GDM1 (cell line): ENCODE measurements around the gene TOP1.
A peak's percentile ranks its signal among the peaks of the same experiment; 100 is the strongest.
"Not testable (repeated sequence)": the region's sequence is repeated elsewhere in the genome, so short reads cannot be mapped to it uniquely, and the experiment has no call there.

ENCODE experiments used
- DNase-seq: peaks from one replicate; lab custom pipeline; 2025; lab: John Stamatoyannopoulos, UW

The TOP1 gene

DNA sequence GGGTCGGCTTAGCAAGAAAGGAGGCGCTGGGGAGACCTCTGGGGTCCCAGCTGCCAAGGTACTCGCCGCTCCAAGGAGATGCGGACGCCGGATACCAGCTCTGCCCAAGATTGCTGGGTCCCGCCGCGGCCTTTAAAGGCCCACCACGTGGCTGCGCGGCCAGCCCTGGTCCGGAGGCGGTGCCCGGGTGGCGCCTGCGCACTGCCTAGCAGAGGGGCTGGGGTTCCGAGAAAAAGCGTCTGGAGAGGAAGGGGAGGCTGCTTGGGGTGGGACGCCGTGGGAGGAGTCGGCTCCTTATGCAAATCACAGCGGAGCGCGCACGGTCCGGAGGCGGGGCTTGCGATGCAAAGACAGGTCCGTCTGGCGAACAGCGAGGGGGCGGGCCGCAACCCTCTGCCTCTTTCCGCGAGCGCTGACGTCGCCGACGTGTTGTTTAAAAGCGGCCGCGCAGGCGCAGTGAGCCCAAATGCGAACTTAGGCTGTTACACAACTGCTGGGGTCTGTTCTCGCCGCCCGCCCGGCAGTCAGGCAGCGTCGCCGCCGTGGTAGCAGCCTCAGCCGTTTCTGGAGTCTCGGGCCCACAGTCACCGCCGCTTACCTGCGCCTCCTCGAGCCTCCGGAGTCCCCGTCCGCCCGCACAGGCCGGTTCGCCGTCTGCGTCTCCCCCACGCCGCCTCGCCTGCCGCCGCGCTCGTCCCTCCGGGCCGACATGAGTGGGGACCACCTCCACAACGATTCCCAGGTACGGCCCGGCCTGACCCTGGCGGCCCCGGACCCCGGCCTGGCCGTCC is at the start of gene TOP1:
Gene TOP1, plus strand, starts transcription at position 464 of the 791 bp plus-strand sequence. Its CDS starts 246 bp downstream, at position 710.
- peak; percentile 100 for DNase-seq

DNA sequence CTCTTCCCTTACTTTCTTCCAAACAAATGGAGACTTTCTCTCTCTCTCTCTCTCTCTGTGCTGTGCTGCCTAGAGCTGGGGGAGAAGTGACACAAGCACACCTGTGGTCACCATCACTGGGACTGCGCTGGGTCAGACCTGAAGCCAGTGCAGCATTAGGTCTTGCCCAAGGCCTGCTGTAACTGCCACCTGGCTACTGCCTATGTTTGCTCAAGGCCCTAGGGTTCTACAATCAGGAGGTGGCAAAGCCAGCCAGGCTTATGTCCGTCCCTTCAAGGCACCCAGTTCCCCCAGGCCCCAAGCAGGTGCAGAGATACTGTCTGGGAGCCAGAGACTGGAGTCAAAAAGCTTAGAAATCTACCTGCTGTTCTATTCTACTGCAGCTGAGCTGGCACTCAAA is 49.4 kb upstream of the TOP1 start:
- DNase-seq, result no peak

DNA sequence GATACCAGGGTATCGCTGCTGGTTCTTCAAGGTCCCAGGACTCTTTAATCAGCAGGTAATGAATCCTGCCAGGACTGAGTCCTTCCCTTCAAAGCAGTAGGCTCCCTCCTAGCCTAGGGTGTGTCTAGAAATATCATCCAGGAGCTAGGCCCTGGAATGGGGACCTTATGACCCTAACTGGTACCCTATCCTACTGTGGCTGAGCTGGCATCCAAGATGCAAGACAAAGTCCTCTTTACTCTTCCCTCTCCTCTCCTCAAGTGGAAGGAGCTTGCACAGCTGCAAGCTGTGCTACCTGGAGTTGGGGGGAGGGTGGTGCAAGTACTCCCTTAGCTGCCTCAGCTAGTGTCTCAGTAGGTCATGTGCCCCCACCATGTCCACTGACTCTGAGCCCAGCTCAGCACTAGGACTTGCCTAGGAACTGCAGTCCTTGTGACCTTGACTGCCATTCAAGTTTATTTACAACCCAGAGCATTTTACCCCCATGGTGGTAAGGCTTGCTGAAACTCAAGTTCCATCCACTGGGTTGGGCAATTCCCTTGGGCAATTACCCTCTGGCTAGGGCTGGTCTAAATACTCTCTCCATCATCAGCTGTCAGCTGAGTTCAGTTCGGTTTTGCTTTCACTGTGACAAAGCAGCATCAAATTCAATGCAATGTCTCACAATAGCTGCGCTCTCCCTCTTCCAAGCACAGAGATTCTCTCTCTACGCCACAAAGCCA is 48.4 kb upstream of the TOP1 start:
- no peak for DNase-seq

DNA sequence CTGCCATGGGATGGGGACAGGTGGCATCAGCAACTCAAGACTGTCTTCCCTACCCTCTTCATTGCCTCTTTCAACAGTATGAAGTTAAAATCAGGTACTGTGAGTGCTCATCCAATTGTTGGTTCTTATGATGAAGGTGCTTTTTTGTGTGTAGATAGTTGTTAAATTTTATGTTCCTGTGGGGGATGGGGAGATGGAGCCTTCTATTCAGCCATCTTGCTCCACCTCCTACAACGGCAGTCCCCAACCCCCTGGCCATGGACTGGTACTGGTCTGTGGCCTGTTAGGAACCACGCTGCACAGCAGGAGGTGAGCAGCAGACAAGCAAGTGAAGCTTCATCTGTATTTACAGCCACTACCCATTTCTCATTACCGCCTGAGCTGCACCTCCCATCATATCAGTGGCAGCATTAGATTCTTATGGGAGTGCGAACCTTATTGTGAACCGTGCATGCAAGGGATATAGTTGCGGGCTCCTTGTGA is 47.8 kb upstream of the TOP1 start:
- DNase-seq, result no peak

DNA sequence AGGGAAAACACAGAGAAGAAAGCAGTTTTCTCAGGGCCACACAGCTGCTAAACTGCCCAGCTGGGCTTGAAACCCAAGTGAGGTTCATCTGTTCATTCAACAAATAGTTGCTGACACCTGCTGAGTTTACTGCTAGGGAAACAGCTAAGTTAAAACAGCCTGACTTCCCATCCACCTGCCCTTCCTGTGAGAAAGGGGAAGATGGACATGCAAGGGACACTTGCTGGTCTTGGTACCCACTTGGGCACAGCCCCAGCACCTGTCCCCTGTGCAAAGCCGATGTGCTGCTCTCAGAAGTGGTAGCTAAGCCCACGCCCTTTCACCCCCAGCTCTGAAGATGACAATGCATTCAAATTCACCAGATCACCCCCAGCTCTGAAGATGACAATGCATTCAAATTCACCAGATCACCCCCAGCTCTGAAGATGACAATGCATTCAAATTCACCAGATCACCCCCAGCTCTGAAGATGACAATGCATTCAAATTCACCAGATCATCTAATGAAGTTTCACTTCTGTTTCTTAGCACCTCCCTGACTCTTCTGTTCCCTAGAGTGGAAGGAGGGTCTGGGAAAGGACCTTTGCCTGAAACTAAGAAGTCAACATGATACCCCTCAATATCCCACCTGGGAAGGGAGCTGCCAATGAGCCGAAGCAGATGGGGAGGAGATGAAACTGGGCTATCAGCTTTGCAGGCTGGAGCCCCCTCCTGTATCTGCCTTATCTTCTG is 46.0 kb upstream of the TOP1 start:
- no peak for DNase-seq

DNA sequence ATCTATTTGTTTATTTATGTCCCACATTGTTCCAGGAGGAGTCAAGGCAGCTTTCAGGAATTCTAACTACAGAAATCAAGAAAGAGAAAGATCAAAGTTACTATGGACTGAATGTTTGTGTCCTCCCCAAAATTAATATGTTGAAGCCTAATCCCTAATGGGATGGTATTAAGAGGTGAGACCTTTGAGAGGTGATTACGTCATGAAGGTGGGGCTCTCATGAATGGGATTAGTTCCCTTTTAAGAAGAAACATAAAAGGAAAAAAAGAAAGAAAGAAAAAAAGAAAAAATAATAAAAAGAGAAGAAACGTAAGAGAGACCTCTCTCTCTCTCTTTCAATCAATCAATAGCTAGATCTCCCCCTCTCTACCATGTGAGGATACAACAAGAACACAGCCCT is 44.7 kb upstream of the TOP1 start:
- DNase-seq, result no peak

DNA sequence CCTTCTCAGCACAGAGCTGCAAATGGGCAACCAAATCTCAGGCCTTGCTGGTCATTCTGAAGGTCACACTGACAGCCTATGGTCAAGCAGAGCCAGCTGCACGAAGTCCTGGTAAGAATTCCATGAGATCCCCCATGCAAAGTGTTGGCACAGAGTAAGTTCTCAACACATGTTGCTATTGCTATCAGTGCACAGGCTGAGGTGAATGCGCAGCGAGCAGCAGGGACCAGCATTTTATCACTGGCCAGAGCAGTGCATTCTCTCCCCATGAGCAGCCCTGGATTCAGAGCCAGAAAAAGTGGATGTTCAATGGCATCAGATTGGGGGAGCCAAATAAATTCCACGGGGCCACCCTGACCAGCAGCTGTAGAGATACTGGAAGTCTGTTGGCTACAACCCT is 44.1 kb upstream of the TOP1 start:
- no peak for DNase-seq

DNA sequence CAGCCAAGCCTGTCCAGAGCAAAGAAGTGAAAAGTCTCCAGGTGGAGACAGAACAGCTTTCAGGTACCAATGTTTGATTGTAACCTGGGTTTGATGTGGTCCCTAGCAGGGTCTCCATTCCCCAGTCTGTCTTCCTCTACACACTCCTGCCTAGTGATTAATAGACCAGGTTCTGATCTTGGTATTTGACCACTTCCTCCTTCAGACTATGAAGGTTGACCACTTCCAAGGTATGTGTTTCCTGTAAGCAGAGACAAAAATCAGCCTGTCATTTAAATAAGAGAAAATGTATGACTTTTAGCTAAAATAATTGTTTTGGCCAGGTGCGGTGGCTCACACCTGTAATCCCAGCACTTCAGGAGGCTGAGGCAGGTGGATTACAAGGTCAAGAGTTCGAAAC is 41.8 kb upstream of the TOP1 start:
- no peak for DNase-seq

DNA sequence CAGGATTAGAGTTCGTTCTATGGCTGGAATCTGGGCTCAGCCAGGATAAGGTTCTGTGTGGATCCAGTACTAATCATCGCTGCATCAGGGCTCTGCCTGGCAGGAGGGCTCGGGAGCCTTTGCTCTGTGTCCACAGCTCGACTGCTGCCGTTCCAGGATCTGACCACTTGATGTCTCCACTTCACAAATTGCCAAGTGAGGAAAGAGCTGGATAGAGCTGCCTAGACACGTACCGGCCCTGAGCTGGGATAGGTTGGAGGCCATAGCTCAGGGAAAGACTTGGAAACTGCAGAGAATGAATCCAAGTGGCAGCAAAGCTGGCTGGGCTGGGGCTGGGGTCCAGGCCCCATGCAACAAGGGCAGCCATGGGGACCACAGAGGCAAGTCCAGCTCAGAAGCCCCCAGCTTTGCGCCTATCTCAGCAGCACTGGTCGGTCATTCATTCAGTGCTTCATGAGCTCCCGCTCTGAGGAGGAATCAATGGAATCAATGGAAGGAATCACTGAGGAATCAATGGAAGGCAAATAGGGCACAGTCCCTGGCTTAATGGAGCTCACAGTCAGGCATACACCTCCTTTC is 38.0 kb upstream of the TOP1 start:
- DNase-seq, result peak; percentile 81

DNA sequence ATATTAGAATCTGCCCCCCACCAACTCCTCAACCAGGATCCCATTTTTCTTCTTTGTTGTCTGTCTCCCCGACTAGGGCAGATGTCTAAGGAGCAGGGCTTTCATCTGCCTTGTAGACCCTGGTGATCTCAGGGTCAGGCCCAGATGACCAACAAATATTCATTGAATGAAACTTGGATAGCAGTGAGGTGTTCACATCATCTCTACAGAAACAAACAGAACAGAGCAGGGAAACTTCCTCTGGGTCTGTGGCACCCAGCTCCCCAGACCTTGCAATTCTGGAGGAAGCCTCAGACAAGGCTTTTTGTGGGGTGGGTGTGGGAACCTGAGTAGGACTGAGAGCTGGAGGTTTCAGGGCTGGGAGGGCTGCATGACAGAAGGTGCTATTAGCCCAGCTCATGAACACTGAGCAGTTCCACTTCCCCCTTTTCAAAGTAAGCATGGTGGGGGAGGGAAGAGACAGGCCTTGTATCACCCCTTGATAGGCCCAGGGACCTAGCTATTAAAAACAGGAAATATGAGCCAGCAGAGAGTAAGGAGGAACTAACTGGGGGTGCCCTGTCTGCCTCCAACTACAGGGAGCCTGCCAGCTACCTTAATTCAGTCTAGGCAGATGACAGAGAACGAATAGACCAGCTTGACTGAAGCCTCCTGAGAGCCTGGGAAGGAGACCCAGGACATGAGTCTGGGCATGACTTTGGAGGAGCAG is 37.3 kb upstream of the TOP1 start:
- DNase-seq, result peak; percentile 94

DNA sequence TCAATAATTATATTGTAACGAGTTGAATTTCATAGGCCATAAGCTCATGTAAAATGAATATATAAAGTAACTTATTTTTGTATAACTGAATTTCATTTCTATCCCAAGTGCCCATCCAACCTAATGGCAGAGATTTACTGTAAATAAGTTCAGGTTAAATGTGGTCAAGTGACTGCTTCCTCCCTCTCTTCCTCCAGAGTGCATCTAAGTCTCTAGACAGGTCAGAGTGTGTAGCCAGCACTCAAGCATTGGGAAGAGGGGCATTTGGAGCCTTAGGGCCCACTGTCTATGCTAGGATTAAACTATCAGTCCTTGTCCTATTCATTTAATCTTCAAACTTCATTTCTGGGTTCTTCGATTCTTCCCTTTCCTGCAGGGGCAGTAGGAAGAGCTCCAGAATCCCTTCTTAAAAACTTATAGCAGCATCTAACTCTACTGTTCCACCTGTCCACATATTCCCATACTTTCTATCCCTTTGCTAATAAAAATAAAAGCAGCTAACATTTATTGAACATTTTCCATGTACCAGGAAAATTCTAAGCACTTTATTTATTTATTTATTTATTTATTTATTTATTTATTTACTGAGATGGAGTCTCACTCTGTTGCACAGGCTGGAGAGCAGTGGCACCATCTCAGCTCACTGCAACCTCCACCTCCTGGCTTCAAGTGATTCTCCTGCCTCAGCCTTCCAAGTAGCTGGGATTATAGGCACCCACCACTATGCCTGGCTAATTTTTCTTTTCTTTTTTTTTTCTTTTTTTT is 36.1 kb upstream of the TOP1 start:
- no peak for DNase-seq

DNA sequence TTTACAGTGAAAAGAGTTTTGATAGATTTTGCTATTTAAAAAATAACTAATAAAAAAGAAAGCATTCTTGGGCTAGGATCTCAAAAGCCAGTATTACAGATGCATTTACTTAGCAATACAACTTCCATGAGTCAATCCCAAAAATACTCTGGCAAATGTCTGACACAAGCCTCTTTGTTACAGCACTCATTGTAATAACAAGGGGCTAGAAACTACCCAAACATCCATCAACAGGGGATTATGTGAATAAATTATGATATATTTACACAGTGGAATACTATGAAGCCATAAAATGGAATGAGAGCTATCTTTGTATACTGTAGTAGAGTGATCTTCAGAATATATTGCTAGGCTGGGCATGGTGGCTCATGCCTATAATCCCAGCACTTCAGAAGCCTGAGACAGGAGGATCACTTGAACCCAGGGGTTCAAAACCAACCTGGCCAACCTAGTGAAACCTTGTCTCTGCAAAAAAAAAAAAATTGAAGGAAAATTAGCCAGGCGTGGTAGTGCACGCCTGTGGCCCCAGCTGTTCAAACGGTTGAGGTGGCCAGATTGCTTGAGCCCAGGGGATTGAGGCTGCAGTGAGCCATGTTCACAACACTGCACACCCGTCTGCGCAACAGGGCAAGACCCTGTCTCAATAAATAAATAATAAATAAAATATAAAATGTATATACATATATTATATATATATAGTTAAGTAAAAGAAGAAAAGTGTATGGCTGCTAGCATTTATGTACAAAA is 34.7 kb upstream of the TOP1 start:
- DNase-seq, result no peak

DNA sequence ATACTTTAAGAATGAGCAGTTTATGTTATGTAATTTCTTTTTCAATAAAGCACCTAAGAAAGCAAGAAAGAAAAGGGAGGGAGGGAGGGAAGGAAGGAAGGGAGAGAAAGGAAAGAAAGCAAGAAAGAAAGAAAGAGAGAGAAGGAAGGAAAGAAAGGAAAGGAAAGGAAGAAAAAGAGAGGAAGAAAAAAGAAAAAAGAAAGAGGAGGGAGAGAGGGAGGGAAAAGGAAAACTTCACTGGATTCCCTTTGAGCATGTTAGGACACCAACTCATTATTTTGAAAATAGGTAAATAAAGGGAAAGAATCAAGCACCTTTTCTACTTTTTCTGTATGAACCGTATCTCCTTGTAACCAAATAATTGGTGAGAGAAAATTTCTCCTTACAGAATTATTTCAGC is 32.3 kb upstream of the TOP1 start:
- DNase-seq, result no peak

DNA sequence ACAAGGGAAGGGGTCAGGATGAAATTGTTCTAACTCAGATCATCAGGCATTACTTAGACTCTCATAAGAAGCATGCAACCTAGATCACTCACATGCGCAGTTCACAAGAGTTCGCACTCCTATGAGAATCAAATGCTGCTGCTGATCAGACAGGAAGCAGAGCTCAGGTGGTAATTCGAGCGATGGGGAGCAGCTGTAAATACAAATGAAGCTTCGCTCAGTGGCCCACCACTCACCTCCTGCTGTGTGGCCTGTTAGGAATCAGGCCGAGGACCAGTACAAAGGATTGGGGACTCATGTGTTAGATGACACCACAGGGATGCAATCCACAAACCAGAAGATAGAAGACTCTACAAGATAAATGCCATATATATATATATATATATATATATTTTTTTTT is 31.5 kb upstream of the TOP1 start:
- no peak for DNase-seq

DNA sequence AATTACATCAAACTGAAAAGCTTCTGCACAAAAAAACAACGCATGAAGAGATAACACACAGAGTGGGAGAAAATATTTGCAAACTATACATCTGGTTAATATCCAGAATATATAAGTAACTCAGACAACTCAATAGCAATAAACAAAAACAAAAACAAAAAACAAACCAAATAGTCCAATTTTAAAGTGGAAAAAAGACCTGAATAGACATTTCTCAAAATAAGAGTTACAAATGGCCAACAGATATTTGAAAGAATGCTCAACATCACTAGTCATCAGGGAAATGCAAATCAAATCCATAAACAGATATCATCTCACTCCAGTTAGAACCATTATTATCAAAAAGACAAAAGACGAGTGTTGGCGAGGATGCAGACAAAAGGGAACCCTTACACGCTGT is 28.8 kb upstream of the TOP1 start:
- DNase-seq, result no peak

DNA sequence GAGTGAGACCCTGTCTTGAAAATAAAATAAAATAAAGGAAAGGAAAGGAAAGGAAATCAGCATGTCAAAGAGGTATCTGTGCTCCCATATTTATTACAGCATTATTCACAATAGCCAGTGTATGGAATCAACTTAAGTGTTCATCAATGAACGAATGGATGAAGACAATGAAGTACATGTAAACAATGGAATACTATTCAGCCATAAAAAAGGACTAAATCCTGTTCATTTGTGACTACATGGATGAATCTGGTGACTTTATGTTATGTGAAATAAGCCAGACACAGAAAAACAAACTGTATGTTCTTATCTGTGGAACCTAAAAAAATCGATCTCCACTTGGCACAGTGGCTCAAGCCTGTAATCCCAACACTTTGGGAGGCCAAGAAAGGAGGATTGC is 28.0 kb upstream of the TOP1 start:
- DNase-seq, result no peak

DNA sequence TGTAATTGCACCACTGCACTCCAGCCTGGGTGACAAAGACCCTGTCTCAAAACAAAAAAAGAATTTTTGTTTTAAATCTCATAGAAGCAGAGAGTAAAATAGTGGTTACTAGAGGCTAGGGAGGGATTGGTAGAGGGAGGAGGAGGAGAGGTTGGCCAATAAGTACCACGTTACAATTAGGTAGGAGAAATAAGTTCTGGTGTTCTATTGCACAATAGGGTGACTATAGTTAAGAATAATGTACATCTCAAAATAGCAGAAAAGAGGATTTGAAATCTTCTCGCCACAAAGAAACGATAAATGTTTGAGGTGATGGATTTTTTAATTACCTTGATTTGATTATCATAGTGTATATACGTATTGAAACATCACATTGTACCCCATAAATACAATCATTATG is 27.1 kb upstream of the TOP1 start:
- no peak for DNase-seq

DNA sequence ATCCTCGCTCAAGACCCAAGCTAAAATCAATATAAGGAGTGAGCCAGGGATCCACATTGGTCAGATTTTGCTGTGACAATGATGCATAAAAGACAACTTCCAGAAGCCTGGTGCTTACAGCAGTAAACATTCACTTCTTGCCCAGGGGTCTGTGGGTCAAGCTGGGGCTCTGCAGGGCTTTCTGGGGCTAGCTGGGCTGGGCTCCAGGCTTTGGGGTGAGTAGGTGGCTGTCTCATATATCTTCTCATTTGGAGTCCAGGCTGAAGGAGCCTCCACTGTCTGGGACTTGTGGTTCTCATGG is 25.8 kb upstream of the TOP1 start:
- DNase-seq, result no peak

DNA sequence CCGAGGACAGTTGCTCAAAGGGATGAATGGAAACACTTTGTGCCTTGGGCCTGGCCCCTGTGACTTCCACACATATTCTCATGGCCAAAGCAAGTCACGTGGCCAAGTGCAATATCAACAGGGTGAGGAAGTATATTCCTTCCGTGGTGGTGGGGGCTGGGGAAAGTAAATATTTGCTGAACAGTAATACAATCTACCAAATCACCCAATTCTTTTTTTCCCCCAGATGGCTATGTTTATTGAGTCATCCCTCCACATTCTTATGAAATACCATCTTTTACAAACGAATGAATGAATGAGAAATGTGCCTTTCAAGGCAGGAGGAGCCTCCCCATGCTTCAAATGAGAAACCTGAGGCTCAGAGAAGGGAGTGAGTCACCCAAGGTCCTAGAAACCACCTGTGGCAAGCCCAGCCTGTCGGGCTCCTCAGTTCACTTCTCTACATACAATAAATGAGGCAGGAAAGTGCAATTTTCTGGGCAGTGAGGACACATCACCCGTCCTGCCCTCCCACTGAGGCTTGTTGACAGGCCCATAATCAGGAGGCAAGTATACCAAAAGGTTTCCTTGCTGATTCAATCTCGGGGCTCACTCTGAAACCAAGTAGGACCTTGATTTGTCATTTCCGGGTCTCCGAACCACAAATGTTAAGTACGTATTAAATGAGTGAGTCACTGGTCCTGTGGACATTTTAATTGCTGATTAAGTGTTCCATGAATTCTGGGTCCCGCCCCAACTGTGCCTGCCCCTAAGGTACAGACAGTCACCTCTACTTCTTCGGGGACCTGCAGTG is 25.3 kb upstream of the TOP1 start:
- DNase-seq, result no peak

DNA sequence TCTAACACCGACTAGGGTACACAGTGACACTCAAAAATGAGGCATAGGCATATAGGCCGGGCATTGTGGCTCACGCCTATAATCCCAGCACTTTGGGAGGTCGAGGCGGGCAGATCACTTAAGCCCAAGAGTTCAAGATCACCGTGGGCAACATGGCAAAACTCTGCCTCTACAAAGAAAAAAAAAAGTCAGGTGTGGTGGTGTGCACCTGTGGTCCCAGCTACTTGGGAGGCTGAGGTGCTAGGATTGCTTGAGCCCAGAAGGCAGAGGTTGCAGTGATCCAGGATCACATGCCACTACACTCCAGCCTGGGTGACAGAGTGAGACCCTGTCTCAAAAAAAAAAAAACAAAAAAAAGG is 24.7 kb upstream of the TOP1 start:
- not testable (repeated sequence) for DNase-seq
